ENCODE measurements around the gene CYBRD1.

Gene CYBRD1

GRCh38 chr2:171482877-171483276, 39.4 kb upstream of the CYBRD1 start:
- in situ Hi-C loops (cut with HindIII; ENCODE audit: low sequenced_read_pairs), result no loop called here
- no peak for DNase-seq (ENCODE audit: low read depth, low spot score)
- H3K4me3 ChIP-seq (ENCODE audit: low read depth, low read length), result no peak overlapping the region
- TF ChIP-seq CTCF (IDR thresholded peaks at IDR 0.05; ENCODE audit: low read depth, low read length), result no peak

- no peak for TF ChIP-seq CTCF (IDR thresholded peaks at IDR 0.05; ENCODE audit: low read depth, low read length)
- in situ Hi-C loops (cut with HindIII; ENCODE audit: low sequenced_read_pairs), result no loop called here
- DNase-seq (ENCODE audit: low read depth, low spot score), result no peak
- H3K4me3 ChIP-seq (ENCODE audit: low read depth, low read length), result no peak overlapping the region
These were observed 38.5 kb upstream of the CYBRD1 start for GRCh38 chr2:171483793-171484192.

GRCh38 chr2:171485116-171485515, 37.2 kb upstream of the CYBRD1 start:
- DNase-seq (ENCODE audit: low read depth, low spot score), result no peak
- no peak overlapping the region for H3K4me3 ChIP-seq (ENCODE audit: low read depth, low read length)
- TF ChIP-seq CTCF (IDR thresholded peaks at IDR 0.05; ENCODE audit: low read depth, low read length), result no peak
- in situ Hi-C loops (cut with HindIII; ENCODE audit: low sequenced_read_pairs), result no loop called here

- in situ Hi-C loops (cut with HindIII; ENCODE audit: low sequenced_read_pairs), result no loop called here
- TF ChIP-seq CTCF (IDR thresholded peaks at IDR 0.05; ENCODE audit: low read depth, low read length), result no peak
- no peak for DNase-seq (ENCODE audit: low read depth, low spot score)
- H3K4me3 ChIP-seq (ENCODE audit: low read depth, low read length), result no peak overlapping the region
These were observed 35.1 kb upstream of the CYBRD1 start for GRCh38 chr2:171487201-171487600.

- in situ Hi-C loops (cut with HindIII; ENCODE audit: low sequenced_read_pairs), result no loop called here
- DNase-seq (ENCODE audit: low read depth, low spot score), result no peak
These were observed 34.4 kb upstream of the CYBRD1 start for GRCh38 chr2:171487803-171488259.

GRCh38 chr2:171490577-171490976, 31.7 kb upstream of the CYBRD1 start:
- in situ Hi-C loops (cut with HindIII; ENCODE audit: low sequenced_read_pairs), result no loop called here
- H3K4me3 ChIP-seq (ENCODE audit: low read depth, low read length), result no peak overlapping the region
- DNase-seq (ENCODE audit: low read depth, low spot score), result no peak
- no peak for TF ChIP-seq CTCF (IDR thresholded peaks at IDR 0.05; ENCODE audit: low read depth, low read length)

More at GRCh38 chr2:171487803-171488259, 34.4 kb upstream of the CYBRD1 start:
- no peak for TF ChIP-seq CTCF (IDR thresholded peaks at IDR 0.05; ENCODE audit: low read depth, low read length)
- H3K4me3 ChIP-seq (ENCODE audit: low read depth, low read length), result no peak overlapping the region

GRCh38 chr2:171491292-171491691, 31.0 kb upstream of the CYBRD1 start:
- in situ Hi-C loops (cut with HindIII; ENCODE audit: low sequenced_read_pairs), result no loop called here
- no peak for DNase-seq (ENCODE audit: low read depth, low spot score)
- no peak overlapping the region for H3K4me3 ChIP-seq (ENCODE audit: low read depth, low read length)
- no peak for TF ChIP-seq CTCF (IDR thresholded peaks at IDR 0.05; ENCODE audit: low read depth, low read length)
